ENCODE data around the gene ATP7A. TPM values are rescaled to one million over a fixed set of nuclear protein-coding genes. Genes with fewer than 3 reads are reported as not detected.

The ATP7A gene
- total RNA-seq, 2 donors from 2014 or later, result 9.5 to 17.3 TPM

DNA sequence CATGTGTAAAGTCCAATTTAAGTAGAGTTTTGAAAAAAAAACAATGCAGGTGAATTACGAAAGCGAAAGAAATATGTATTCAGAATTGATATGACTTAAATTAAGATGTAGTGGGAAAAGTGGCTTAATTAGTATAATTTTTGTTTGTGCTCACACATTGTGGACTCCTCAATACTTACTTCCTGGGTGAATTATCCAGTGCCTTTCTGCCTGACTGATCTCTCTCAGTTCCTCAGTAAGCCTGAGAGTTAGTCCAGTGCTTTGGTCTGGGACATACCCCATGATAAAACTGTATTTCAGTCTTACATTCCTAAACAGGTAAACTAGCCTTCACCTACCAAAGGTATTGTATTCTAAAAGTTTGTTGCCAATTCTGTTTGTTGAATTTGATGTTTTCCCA, 50.6 kb downstream of the ATP7A start:
- no peaks in the 10 kb centered on the region for H3K36me3 Mint-ChIP-seq (ENCODE audit: low read depth)
- no peaks in the 10 kb centered on the region for H3K27me3 Mint-ChIP-seq
- H3K4me3 Mint-ChIP-seq, result peak overlapping the region; percentile 94
- peak overlapping the region; percentile 99 for H3K27ac Mint-ChIP-seq
- peak; percentile 74 for ATAC-seq (replicated peaks)
- H3K9me3 Mint-ChIP-seq, result no peaks in the 10 kb centered on the region
- H3K4me1 Mint-ChIP-seq, result peaks cover 19% of the 10 kb centered on the region

DNA sequence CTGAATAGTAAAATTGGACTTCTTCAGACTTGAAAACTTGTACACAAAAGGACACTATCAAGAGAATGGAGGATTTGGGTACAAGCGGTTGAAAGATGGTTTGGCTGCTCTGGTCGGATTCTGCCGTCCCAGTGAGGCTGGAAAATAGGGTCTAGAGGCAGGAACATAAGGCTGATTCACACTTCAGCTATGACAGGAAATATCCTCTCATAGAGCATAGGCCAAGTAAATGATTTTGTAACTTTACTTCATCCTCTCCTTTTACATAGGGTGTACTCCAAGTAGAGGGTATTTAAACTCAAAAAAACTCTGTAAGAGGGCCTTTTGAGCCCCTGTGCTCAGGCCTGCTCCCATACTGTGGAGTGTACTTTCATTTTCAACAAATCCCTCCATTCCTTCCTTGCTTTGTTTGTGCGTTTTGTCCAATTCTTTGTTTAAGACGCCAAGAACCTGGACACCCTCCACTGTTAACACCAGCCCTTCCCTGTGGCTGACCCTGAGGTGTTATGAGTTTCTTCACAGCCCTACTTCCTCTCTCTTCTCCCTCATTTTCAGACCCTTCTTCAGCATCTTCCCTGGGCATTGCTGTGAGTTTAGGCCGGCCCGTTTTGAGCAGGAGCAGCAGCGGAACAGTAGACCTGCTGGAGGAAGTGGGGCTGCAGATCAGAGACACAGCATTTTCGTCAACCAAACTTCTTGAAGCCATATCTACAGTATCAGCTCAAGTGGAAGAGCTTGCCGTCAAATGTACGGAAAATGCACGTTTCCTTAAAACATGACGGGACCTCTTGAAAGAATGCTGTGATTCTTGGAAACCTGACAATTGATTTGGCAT, 51.8 kb downstream of the ATP7A start:
- Mint-ChIP-seq H3K27ac (peak overlapping the region; percentile 99), H3K36me3 (ENCODE audit: low read depth) (no peaks in the 10 kb centered on the region), H3K27me3 (no peaks in the 10 kb centered on the region), H3K4me1 (peaks cover 19% of the 10 kb centered on the region), H3K4me3 (peak overlapping the region; percentile 94), H3K9me3 (no peaks in the 10 kb centered on the region)
- peak; percentile 57 for ATAC-seq (replicated peaks)

DNA sequence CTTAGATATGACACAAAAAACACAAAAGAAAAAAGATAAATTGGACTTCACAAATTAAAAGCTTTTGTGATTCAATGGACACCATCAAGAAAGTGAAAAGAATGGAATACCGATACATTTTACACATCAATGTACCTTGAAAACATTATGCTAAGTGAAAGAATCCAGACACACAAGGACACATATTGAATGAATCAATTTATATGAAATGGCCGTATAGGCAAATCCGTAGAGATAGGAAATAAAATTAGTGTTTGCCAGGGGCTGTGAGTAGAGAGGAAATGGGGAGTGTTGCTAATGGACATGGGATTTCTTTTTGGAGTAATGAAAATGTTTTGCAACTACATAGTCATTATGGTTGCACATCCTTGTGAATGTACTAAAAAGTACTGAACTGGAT, 55.9 kb downstream of the ATP7A start:
- no peaks in the 10 kb centered on the region for H3K27me3 Mint-ChIP-seq
- H3K9me3 Mint-ChIP-seq, result no peaks in the 10 kb centered on the region

DNA sequence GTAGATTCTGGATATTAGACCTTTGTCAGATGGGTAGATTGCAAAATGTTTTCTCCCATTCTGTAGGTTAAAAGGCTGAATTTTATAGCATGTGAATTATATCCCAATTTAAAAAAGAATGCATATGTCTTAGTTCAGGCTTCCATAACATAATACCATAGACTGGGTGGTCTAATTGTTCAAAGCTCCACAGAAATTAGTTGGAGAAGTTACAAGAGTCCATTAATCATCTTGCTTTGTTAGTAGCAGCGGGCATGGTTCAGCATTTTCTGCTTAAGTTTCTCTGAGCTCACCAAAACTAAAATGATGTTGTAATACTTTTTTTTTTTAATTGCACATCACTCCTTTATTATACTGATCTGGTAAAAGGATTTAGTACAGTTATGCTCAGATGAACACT, 57.1 kb downstream of the ATP7A start:
- ATAC-seq (replicated peaks), result no peak
- Mint-ChIP-seq H3K27ac (no peak overlapping the region), H3K4me1 (peaks cover 5% of the 10 kb centered on the region), H3K4me3 (no peak overlapping the region), H3K9me3 (no peaks in the 10 kb centered on the region), H3K27me3 (no peaks in the 10 kb centered on the region), H3K36me3 (ENCODE audit: low read depth) (peaks cover 15% of the 10 kb centered on the region)

More for the DNA sequence above, 55.9 kb downstream of the ATP7A start:
- no peak overlapping the region for H3K27ac Mint-ChIP-seq
- H3K36me3 Mint-ChIP-seq (ENCODE audit: low read depth), result peaks cover 2% of the 10 kb centered on the region
- peaks cover 15% of the 10 kb centered on the region for H3K4me1 Mint-ChIP-seq
- ATAC-seq (replicated peaks), result no peak
- no peak overlapping the region for H3K4me3 Mint-ChIP-seq

DNA sequence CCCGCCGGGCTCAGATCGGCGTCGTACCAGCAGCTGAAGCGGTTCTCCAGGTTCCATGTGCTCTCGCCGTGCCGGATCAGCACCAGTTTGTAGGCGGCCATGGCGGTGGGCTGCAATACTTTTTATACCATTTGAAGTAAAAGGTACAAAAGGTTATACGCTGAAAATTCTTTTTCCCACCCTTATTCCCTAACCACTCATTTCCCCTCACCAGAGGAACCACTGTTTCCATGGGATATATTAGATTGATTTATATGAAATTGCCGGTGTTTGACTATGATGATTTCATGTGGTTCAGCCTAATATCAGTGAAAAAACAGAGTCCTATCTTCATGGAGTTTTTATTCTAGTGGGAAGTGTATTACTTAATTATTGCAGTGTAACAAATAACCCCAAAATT, 59.0 kb downstream of the ATP7A start, which contains the start of gene PGAM4:
PGAM4 (minus strand) TSS at position 101 of the 400 bp plus-strand sequence; CDS start at position 101, 0 bp downstream.
- Mint-ChIP-seq H3K36me3 (ENCODE audit: low read depth) (peaks cover 16% of the 10 kb centered on the region), H3K4me3 (no peak within 1 kb of the TSS), H3K4me1 (peaks cover 4% of the 10 kb centered on the region), H3K27ac (no peak within 1 kb of the TSS), H3K9me3 (no peaks in the 10 kb centered on the region), H3K27me3 (no peaks in the 10 kb centered on the region)
- ATAC-seq (replicated peaks), result no peak

DNA sequence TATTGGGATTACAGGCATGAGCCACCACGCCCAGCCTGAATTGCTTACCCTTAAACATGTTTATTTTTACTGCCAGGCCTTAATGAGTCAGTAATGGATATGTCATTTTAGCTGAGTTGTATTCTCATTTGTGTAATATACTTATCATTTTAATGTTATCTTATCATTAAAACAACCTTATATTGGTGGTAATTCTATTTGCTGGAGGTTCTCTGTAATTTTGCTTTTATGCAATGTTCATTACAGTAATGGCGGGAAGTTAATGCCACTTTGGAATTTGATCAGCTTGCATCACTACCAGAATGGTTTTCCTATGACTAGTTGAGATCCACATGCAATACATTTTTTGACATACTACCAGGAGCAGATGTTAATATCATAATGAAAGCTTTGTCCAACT, 65.3 kb downstream of the ATP7A start:
- no peak overlapping the region for H3K4me3 Mint-ChIP-seq
- no peaks in the 10 kb centered on the region for H3K9me3 Mint-ChIP-seq
- no peak overlapping the region for H3K27ac Mint-ChIP-seq
- ATAC-seq (replicated peaks), result no peak
- peaks cover 35% of the 10 kb centered on the region for H3K36me3 Mint-ChIP-seq (ENCODE audit: low read depth)
- H3K4me1 Mint-ChIP-seq, result peaks cover 2% of the 10 kb centered on the region
- H3K27me3 Mint-ChIP-seq, result no peaks in the 10 kb centered on the region

DNA sequence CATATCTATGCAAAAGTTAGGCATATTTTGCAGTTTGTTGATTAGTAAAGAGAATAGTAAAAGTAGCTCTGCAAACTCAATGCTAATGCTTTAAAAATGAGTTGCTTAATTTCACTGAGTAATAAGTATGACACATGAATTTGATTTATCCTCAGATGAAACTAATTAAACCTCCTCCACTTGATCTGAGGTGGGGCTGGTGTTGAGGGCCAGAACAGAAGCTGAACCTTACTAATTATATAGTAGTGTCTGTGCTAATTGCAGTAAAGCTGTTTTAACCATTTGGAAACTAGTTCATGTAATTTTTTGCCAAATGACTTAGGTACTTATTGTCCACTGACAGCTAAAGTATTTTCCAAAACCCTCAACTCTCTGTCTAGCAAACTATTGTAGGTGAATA, 66.6 kb downstream of the ATP7A start:
- H3K36me3 Mint-ChIP-seq (ENCODE audit: low read depth), result peaks cover 26% of the 10 kb centered on the region
- no peaks in the 10 kb centered on the region for H3K4me1 Mint-ChIP-seq
- H3K9me3 Mint-ChIP-seq, result no peaks in the 10 kb centered on the region
- no peak overlapping the region for H3K4me3 Mint-ChIP-seq
- no peak for ATAC-seq (replicated peaks)
- H3K27me3 Mint-ChIP-seq, result no peaks in the 10 kb centered on the region
- H3K27ac Mint-ChIP-seq, result no peak overlapping the region

DNA sequence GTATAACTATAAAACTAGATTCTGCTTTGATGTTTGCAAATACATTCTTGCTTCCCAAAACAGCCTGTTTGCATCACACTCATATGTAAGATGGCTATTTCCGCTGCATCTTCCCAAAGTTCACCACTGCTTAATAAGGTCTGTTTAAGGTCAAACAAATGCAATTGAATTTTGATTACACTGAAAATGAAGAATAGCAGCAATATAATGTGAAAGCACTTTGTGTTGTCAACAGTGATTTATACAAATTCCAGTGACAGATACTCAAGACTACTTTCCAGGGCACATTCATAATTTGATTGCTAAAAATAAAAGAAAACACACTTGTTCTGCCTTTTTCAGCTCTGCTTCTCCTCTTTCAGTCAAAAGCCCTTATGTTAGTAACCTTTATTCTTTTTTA, 67.0 kb downstream of the ATP7A start:
- peaks cover 22% of the 10 kb centered on the region for H3K36me3 Mint-ChIP-seq (ENCODE audit: low read depth)
- H3K27ac Mint-ChIP-seq, result no peak overlapping the region
- no peak for ATAC-seq (replicated peaks)
- H3K9me3 Mint-ChIP-seq, result no peaks in the 10 kb centered on the region
- no peak overlapping the region for H3K4me3 Mint-ChIP-seq
- no peaks in the 10 kb centered on the region for H3K4me1 Mint-ChIP-seq
- no peaks in the 10 kb centered on the region for H3K27me3 Mint-ChIP-seq

DNA sequence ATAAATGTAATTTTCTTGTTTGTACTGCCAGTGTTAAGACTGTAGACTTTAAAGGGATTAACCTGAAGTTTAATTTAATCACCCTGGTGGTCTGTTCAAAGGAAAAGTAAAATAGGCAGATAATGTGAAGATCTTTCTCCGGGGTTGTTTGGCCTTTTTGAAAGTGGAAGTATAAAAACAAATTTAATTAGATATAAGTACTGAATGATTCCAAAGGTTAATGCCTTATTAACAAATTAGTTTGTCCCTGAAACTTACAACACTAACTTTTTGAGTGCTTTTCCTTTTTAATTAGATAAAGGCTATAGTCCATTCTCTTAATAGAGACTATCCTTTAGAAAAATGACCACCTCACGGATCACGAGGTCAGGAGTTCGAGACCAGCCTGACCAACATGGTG, 69.4 kb downstream of the ATP7A start:
- no peak for ATAC-seq (replicated peaks)
- H3K4me1 Mint-ChIP-seq, result no peaks in the 10 kb centered on the region
- H3K27ac Mint-ChIP-seq, result no peak overlapping the region
- H3K4me3 Mint-ChIP-seq, result no peak overlapping the region
- no peaks in the 10 kb centered on the region for H3K27me3 Mint-ChIP-seq
- H3K9me3 Mint-ChIP-seq, result no peaks in the 10 kb centered on the region
- H3K36me3 Mint-ChIP-seq (ENCODE audit: low read depth), result peaks cover 25% of the 10 kb centered on the region

DNA sequence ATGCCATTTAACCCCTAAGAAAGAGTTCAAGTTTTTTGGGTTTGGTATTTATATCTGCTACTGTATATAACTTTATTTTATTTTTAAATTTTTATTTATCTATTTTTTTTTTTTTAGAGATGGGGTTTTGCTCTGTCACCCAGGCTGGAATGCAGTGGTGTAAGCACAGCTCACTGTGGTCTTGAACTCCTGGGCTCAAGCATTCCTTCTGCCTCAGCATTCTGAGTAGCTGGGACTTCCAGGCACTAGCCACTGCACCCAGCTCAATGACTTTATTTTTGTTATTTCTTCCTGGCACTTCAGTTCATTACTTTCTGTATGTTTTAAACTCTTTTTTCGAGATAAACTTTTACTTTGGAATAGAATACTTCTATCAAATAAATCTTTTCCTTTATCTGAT, 101.4 kb downstream of the ATP7A start:
- Mint-ChIP-seq H3K4me1 (no peaks in the 10 kb centered on the region), H3K36me3 (ENCODE audit: low read depth) (peaks cover 13% of the 10 kb centered on the region), H3K27me3 (no peaks in the 10 kb centered on the region), H3K4me3 (no peak overlapping the region), H3K9me3 (no peaks in the 10 kb centered on the region), H3K27ac (no peak overlapping the region)
- ATAC-seq (replicated peaks), result no peak

DNA sequence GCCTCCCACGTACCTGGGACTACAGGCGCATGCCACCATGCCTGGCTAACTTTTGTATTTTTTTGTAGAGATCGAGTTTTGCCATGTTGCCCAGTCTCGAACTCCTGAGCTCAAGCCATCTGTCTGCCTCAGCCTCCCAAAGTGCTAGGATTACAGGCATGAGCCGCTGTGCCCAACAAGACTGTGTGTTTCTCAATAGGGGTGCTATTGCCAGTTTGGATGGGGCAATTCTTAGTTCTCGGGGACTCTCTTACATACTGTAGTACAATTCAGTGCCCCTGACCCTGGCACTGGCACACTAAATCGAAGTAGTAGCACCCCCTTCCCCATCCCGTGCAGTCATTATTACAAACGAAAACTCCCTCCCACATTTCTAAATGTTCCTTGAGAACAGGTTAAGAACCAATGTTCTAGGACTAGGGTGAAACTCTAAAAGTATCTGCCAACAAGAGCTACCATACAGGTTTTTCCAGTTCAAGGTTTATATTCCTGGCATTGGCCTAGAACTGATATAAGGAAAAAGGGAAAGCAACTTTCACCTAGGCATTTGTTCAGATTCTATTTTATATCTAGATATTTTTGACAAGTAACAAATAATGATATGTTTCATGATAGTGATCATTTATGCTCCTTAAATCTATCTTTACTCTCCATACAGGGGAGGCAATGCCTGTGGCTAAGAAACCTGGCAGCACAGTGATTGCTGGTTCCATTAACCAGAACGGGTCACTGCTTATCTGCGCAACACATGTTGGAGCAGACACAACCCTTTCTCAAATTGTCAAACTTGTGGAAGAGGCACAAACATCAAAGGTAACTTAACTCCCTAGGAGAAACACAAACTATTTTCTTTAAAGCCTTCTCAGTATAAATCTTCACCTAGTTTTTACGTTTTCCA, 109.3 kb downstream of the ATP7A start:
- Mint-ChIP-seq H3K4me1 (peaks cover 7% of the 10 kb centered on the region), H3K27me3 (no peaks in the 10 kb centered on the region), H3K27ac (peak overlapping the region; percentile 52), H3K9me3 (no peaks in the 10 kb centered on the region), H3K4me3 (no peak overlapping the region), H3K36me3 (ENCODE audit: low read depth) (peaks cover 5% of the 10 kb centered on the region)
- no peak for ATAC-seq (replicated peaks)

DNA sequence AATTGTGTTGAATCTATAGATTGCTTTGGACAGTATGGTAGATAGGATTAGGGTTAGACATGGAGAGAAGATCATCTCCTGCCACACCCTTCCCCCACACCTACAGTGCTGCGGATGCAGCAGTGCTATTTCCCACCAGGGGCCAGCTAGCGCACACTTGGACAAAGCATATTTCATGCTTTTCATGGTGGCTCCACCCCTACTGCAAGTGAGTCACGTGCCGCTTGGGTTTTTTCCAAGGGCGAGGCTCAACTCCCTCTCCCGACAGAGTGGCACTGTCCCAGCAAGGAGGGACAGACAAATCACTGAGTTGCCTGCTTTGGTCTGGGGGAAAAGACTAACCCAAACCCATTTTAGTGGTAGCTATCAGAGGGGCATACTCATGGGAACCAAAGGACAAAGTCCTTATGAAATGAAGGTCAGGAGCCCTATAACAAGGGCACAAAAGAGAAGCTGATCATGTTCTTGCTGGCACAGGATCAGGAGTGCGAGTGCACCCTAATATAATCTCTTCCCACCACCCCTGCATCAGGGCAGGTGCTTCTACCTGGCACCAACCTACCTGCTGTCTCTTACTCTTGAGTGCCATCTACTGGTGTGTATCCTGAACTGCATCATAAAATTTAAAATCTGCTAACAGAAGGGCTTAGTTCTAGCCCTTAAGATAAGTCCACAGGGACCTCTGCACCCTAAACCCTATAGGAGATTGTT, 114.0 kb downstream of the ATP7A start:
- H3K27me3 Mint-ChIP-seq, result no peaks in the 10 kb centered on the region
- peak overlapping the region; percentile 22 for H3K27ac Mint-ChIP-seq
- no peaks in the 10 kb centered on the region for H3K9me3 Mint-ChIP-seq

DNA sequence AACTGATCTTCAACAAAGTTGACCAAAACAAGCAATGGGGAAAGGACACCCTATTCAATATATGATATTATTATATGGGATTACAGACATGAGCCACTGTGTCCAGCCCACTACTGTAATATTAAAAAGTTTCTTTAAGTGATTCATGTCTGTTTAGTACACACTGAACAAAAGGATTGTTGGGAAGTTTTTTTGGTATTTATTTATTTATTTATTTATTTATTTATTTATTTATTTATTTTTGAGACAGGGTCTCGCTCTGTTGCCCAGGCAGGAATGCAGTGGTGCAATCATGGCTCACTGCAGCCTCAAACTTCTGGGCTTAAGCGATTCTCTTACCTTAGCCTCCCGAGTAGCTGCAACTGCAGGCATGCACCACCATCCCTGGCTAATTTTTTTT, 117.3 kb downstream of the ATP7A start:
- Mint-ChIP-seq H3K9me3 (no peaks in the 10 kb centered on the region), H3K4me1 (peaks cover 5% of the 10 kb centered on the region), H3K27ac (no peak overlapping the region), H3K27me3 (no peaks in the 10 kb centered on the region), H3K36me3 (ENCODE audit: low read depth) (no peaks in the 10 kb centered on the region), H3K4me3 (no peak overlapping the region)
- ATAC-seq (replicated peaks), result no peak

More for the DNA sequence above, 114.0 kb downstream of the ATP7A start:
- Mint-ChIP-seq H3K4me3 (no peak overlapping the region), H3K4me1 (peaks cover 5% of the 10 kb centered on the region), H3K36me3 (ENCODE audit: low read depth) (no peaks in the 10 kb centered on the region)
- peak; percentile 40 for ATAC-seq (replicated peaks)

DNA sequence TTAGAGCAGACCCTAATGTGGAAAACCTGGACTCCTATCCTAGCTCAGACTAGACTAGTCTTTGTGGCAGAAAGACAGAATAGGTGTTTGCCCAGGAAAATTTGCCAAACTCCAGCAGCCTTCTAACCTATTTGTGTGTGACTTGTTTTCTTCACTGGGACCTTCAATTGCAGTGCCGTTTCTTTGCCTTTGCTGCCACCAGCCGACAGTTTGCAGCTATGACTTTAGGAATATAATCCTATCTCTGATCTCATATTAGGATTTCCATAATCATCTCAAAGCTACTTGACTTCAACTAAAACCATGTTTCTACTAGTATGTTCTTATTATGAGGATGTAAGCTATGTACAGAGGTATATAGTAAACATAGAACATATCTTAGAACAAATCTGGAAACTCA, 119.2 kb downstream of the ATP7A start:
- Mint-ChIP-seq H3K9me3 (no peaks in the 10 kb centered on the region), H3K4me1 (peaks cover 3% of the 10 kb centered on the region), H3K27ac (no peak overlapping the region), H3K36me3 (ENCODE audit: low read depth) (peaks cover 12% of the 10 kb centered on the region), H3K4me3 (no peak overlapping the region), H3K27me3 (no peaks in the 10 kb centered on the region)
- no peak for ATAC-seq (replicated peaks)

Measured in activated T-helper 17 cell treated with anti-CD3 and anti-CD28 coated beads, Interleukin-2, amount 50 U/mL, for 72 hours (primary cell).